HG03520 (cell line): ENCODE measurements around the gene MAGI1.
"Not testable (repeated sequence)": the region's sequence is repeated elsewhere in the genome, so short reads cannot be mapped to it uniquely, and the experiment has no call there.

ENCODE experiments used
- ATAC-seq: cut with Tn5 transposase; IDR thresholded peaks from one replicate; pipeline ENCODE4 v1.9.1; 2021; ENCODE audit warnings: mild to moderate bottlenecking, moderate library complexity; ENCODE audit not compliant: unreplicated experiment

MAGI1 gene

DNA sequence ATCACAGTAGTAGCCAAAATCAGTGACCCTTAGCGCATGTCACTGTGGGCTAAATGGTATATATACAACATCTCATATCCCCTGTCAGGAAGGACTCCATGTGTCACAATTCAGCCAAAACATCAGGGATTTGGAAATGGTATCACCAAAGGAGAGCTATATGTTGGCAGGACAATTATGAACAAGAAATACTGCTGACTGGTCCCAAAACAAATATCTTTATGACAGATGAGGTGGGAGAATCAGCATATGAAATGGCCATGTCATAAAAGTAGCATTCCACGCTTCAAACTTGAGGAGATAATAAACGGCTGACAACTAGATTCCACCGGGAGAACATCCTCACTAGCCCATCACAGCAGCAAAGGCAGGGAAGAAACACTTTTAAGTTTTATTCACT is 158.4 kb downstream of the MAGI1 start:
- ATAC-seq, result no peak

DNA sequence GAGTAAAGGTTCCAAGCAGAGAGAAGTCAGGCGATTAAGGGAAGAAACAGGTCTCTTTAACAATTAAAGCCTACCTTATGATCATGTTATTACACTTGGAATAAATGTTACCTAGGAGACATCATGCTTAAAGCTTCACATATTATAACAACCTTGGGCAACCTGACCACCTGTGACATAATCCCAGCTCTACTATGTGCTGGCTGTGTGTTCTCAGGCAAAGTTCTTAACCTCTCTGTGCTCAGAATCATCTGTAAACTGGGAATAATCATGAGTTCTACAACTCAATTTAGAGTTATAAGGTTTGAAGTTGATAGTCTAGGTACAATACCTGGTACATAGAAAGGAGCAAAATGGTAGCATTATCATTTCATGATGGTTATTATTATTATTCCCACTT is 159.3 kb downstream of the MAGI1 start:
- ATAC-seq, result no peak

DNA sequence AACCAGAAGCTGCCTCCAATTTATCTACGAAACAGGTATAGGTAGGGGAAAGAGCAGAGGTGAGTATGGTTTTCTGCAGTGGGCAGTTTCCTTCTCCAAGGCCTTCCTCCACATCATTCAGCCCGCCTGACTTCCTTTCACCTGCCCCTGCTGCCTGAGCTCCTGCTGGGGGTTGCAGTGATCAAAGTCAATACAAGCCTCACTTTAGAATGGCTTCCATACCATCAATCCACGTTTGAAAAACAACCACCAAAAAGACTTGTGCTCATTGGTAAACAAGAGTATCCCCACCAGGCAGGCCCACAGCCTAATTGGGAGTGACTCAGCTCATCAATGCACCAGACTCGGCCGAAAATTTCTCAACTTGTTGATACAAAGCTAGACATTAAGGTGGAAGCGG is 159.9 kb downstream of the MAGI1 start:
- ATAC-seq, result no peak

DNA sequence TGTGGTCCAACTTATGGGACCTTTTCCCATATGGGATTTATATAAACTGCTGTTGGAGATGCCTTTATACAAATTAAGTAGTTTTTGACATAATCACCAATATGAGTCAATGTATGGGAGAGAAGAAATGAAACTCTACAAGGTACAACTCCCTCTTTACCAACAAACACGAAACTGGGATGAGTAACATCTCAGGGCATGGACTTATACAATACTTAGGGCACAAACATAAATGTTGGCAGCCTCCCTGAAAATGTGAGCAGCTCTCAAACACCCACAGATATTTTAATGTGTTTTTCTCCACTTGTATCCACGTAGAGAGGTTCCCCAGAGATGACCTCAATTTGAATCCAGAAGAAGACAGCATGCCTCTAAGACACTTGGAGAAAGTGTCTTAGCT is 161.6 kb downstream of the MAGI1 start:
- no peak for ATAC-seq

DNA sequence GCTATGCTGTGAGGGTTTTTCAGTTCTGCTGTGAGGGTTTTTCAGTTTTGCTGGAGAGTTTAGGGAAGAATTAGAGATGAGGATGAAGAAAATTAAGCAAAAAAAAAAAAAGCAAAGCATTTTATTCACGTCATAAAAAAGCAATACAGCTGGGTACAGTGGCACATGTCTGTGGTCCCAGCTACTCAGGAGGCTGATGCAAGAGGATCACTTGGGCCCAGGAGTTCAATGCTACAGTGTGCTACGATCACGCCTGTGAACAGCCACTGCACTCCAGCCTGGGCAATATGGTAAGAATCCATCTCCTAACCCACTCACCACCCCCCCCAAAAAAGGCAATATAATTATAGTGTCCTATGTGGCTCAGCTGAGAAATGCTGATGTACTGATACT is 162.7 kb downstream of the MAGI1 start:
- no peak for ATAC-seq

DNA sequence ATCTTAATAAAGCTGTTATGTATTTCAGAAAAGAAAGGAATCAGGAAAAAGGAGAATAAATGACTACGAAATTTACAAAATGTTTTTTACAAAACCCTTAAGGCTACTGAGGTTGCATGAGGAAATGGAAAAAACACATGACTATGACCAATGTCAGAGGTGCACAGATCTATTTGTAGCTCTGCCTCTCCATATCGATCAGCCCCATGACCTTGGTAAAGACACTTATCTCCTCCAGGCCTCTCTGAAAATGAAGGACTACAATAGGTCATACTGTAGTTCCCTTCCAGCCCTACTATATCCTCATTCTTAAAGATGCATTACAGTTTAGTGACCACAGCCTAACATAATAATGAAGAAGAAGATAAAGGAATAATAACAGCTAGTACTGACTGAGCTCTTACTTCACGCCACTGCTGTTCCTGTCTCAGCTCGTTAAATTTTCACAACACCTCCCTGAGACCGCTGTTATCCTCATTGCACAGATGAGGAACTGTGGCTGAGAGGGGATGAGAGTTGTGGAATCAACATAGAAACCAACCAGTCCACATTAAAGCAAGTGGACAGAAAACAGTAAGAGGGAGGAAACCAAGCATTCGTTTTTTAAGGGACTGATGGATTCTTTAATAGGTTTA is 163.2 kb downstream of the MAGI1 start:
- no peak for ATAC-seq

DNA sequence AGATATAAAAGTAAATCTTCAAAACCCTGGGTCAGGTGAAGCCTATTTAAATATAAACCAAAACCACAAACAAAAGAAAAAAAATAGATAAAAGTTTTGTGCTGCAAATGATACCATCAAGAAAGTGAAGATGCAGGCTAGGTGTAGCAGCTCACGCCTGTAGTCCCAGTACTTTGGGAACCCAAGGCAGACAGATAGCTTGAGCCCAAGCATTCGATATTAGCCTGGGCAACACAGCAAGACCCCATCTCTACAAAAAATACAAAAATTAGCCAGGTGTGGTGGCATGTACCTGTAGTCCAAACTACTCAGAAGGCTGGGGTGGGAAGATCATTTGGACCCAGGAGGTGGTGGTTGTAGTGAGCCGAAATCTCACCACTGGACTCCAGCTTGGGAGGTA is 164.8 kb downstream of the MAGI1 start:
- no peak for ATAC-seq

DNA sequence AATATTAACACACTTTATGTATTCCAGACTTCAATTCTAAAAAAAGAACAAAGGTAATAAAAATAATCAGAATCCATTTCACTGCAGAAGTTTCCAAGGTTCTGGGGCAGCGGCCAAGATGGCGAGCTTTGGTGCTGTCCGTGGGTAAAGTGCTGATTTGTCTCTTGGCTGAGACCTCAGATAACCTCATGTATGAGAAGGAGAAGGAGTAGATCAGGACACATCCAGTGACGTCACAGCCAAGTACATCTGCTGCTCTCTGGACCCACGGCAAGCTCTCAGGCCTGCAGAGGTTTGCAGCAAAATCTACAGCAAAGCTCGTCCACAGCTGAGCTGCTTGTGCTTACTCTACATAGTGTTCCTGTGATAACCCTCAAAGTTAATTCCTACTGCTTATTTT is 165.7 kb downstream of the MAGI1 start:
- ATAC-seq, result no peak

DNA sequence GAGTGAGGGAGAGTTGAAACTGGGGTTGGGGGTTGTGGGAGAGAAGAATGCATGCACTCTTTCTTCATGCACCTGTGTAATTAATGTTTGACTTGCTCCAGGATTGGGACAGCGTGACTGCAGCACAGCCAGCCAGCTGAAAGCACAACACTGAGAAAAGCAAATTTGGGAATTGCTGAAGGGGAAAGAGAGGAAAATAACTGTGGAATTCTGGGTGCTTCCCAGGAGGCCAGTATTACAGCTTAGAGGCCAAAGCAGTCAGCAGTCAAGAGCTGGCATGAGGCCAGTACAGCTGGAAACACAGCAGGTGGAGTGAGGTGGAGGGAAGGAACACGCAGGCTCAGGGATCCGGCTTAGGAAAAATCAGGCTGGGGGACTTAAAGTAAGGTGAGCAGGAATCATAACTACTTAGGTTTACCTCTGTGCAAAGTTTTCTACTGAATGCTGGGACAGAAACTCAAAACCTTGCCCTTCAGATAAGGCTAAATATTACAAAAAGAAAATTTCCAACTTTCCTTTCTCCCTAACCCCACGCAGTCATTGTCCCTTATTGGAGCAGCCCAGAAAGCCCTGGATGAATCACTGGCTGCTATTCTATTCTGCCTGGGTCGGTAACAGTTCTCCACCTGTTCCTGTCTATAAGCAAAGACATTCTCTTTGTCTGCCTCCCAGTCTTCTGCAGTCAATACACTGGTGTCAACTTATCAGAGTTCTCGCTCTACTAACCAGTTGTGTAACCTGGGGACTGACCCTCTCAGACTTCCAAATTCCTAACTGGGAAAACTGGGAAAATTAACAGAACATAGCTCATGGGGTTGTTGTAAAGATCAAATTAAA is 167.2 kb downstream of the MAGI1 start:
- no peak for ATAC-seq

DNA sequence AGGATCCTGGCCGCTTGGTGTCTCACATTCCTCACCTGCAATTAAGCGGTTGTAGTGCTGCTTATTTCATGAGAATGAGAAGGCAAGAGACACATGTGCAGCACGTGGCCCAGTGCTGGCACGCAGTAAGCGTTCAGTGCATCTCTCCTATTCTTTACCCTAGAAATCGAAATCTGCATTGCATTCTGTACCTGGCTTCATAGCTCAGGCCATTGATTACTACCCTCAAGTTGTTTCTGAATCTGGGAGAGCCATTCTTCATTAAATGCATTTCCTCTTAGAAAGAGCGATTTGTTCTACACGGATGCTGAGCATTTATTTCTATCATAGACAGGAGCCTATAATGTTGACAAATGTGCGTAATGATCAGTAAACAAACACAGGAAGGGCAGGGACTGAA is 168.9 kb downstream of the MAGI1 start:
- no peak for ATAC-seq

DNA sequence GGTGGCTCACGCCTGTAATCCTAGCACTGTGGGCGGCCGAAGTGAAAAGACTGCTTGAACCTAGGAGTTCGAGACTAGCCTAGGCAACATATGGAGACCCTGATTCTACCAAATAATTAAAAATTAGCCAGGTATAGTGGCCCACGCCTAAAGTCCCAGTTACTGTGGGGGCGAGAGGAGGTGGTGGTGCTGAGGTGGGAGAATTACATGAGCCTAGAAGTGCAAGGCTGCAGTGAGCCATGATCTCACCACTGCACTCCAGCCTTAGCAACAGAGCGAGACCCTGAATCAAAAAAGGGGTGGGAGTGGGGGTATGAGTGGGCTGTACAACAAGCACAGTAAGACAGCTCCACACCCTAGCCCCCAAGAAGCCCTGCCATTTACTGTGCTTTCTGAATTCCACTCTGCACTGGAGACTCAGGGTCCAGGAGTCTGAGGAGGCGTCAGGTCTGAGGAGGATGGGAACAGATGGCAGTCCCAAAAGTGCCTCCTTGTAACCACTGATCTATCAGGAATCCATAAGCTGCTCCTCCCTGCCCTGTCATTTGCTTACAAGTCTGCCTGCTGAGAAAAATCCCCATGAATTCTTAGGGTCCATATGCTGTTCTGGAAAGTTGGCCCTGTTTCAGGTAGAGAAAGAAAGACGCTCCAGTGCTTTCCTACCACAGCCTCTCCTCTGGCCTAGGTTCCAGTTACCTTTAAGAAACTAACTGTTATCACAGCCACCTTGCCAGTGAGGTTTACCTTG is 171.1 kb downstream of the MAGI1 start:
- no peak for ATAC-seq

DNA sequence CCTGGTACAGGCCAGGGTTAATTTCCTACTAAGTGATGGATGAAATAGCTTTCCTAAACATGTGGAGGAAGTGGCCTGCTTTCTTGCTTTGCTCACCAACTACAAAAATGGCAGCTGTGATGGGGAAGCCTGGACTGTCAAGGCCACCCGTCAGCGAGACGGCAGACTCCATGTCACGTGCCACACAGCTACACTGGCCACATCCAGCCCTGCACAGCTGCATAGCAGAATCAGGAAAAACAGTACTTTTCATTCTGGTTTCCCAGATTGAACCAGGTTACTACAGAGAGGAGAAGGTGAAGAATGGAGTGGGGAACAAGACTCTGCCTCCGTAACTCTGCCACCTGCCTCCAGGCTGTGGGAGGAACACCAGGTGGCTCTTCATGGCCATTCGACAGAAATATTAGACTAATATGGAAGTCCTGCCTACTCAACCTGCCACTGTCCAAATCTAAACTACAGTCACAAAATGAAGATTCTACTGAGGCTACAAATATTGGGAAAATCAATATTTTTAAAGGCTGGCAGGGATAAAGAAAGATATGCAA is 174.3 kb downstream of the MAGI1 start:
- ATAC-seq, result no peak

DNA sequence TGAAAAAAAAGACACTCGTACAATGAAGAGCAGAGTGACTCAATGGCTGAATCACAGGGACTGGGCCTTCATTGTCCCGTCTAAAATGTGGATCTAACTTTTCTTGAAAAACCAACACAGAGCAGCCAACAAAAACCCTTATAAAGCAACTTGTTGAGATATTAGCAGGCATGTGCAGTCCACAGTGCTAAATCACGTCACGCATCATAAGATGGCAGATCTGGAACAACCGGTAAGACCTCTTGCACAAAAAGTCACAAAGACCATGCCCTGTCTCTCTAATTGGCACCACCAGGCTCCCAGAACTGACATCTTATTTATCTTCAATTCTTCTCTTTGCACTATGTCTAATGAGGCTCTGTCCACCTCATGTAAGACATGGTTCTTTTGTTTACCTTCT is 177.0 kb downstream of the MAGI1 start:
- no peak for ATAC-seq

DNA sequence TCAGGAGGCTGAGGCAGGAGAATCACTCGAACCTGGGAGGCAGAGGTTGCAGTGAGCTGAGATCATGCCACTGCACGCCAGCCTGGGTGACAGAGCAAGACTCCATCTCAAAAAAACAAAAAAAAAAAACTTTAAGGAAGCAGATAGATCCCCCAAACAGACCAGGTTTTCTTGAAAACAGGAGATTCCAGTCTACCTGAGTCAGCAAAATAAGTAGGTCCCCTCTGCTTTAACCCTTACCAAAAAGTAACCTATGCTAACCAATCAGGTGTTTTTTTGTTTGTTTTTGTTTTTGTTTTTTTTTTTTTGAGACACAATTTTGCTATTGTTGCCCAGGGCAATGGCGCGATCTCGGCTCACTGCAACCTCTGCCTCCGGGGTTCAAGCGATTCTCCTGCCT is 179.1 kb downstream of the MAGI1 start:
- not testable (repeated sequence) for ATAC-seq

DNA sequence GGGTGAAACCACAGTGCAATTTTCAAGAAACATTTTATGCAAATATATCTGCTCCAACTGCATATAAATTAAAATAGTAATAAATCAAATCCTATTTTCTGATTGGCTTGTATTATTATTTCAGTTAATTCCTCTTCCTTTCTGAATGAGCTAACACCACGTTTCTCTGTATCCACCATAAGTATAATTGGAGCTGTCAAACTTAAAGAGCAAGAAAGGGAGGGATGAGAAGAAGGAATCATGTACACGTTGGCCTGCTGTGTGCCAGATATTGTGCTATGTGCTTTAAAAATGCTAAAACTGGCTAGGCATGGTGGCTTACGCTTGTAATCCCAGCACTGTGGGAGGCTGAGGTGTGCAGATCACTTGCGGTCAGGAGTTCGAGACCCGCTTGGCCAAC is 180.0 kb downstream of the MAGI1 start:
- ATAC-seq, result no peak

DNA sequence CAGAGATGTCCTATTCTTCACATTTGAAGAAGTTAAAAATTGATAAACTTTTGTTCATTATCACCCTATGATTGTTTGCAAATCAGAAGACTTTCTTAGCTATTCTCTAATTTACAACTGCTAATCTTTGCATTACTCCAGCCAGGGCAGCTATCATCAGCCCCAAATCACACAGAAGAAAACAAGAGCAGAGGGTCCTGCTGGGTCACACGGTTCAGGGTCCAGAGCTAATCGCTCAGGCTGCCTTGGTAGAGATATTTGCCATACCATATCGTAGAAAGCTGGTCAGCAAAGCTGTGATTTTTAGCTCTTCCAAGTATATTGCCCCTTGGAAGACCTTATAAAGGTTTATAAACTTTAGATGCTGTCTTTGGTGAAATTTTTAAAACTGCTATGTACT is 181.4 kb downstream of the MAGI1 start:
- no peak for ATAC-seq

DNA sequence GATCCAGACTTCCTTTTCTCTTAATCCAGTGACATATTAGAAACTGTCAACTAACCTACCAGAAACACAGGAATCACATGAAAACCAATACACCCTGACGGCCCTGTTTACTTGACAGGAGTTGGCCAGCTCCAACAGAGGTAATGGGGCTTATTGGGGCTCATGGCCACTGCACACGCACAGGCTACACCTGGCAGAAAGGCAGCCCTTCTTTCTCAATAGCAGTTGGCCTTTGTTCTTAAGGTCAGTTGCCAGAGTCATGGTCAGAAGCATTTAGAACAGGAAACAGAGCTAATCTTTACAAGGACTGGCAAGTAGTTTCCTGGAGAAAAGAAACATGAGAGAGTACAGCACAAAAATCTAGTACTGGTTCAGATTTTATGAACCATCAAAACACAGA is 181.8 kb downstream of the MAGI1 start:
- no peak for ATAC-seq

DNA sequence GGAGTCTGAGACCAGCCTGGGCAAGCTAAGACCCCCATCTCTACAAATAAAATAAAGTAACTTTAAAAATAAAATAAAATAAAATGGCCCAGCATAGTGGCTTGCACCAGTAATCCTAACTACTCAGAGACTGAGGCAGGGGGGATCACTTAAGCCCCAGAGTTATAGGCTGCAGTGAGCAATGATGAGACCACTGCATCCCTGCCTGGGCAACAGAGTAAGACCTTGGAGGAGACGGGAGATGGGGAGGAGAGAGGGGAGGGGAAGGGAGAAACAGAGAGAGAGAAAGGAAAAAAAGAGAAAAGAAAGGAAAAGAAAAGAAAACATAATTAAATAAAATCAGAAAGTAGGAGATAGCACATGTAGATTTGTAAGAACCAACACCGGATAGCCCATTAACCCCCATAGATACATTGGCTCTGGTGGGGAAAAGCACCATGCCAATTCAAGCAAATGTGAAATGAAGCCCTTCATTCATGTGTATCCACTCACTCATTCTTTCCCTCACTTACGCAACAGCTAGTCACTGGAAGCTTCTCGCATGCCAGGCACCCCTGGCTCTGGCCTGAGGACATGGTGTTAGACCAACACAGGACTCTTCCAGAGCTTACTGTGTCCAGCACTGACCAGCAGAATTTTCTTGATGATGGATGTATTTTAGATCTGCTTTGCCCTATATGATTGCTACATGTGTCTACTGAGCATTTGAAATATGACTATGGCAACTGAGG is 183.2 kb downstream of the MAGI1 start:
- no peak for ATAC-seq

DNA sequence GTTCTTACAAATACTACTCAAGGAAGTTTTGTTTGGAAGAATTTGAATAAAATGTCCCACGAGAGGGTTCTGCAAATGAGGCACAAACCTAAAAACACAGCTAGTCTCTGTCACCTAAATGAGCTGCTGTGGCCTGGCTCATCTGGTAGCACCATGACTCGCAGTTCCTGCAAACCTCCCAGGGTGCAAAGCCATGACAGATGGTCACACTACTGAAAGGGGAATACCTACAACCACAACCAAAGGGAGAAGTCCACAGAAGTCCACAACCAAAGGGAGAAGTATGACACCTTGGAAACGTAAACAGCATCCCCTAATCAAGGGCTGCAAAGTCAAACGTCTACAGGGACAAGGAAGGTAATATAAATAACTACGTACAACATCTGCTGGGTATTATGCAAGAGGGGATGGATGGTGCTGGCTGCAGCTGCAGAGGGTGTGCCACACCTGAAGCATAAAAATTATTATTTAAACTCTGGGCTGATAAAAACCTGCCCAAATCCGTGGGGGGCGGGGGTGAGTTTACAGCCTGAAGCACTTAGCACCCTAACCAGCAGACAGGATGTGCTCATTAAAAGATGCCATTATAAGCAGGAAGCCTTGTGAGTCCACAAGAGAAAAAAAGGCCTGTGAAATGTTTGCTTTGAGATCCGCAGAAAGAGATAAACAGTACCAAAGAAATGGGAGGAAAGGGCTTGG is 184.0 kb downstream of the MAGI1 start:
- no peak for ATAC-seq

DNA sequence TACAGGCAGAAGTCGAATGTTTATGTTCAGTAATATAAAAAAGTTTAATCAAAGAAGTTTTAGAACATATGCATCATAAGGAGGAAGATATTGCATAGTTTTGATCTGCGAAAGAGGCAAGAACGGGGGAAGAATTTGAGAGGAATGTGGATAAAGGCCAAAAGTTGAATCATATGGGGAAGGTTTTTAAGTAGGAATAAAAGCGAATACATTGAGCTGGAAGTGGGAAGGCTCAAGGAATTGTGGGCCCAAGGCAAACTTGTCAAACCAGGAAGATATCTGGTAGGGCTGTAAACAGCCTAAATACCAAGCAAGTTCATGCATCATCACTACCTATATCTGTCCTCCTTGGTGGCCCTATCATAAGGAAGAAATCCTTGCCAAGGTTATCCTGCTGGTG is 186.9 kb downstream of the MAGI1 start:
- ATAC-seq, result no peak
